ENCODE measurements around the gene MT1G.
"Not testable (repeated sequence)": the region's sequence is repeated elsewhere in the genome, so short reads cannot be mapped to it uniquely, and the experiment has no call there.

GRCh38 chr16:56674570-56674969 lies 6.7 kb upstream of the MT1G start:
- TF ChIP-seq, protein P1, sequence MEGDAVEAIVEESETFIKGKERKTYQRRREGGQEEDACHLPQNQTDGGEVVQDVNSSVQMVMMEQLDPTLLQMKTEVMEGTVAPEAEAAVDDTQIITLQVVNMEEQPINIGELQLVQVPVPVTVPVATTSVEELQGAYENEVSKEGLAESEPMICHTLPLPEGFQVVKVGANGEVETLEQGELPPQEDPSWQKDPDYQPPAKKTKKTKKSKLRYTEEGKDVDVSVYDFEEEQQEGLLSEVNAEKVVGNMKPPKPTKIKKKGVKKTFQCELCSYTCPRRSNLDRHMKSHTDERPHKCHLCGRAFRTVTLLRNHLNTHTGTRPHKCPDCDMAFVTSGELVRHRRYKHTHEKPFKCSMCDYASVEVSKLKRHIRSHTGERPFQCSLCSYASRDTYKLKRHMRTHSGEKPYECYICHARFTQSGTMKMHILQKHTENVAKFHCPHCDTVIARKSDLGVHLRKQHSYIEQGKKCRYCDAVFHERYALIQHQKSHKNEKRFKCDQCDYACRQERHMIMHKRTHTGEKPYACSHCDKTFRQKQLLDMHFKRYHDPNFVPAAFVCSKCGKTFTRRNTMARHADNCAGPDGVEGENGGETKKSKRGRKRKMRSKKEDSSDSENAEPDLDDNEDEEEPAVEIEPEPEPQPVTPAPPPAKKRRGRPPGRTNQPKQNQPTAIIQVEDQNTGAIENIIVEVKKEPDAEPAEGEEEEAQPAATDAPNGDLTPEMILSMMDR (IDR thresholded peaks at IDR 0.05) = not testable (repeated sequence)
- TF ChIP-seq TCF7L2 (IDR thresholded peaks at IDR 0.05; ENCODE audit: low read depth, low read length) = not testable (repeated sequence)

Data from Panc1 (cell line).